HG03442 (cell line): ENCODE data around the gene DOCK1.
"Not testable (repeated sequence)": the region's sequence is repeated elsewhere in the genome, so short reads cannot be mapped to it uniquely, and the experiment has no call there.

Experiments used
- ATAC-seq: cut with Tn5 transposase; IDR thresholded peaks from one replicate; pipeline ENCODE4 v1.9.1; 2021; ENCODE audit warnings: mild to moderate bottlenecking, moderate library complexity; ENCODE audit not compliant: unreplicated experiment

The DOCK1 gene

DNA sequence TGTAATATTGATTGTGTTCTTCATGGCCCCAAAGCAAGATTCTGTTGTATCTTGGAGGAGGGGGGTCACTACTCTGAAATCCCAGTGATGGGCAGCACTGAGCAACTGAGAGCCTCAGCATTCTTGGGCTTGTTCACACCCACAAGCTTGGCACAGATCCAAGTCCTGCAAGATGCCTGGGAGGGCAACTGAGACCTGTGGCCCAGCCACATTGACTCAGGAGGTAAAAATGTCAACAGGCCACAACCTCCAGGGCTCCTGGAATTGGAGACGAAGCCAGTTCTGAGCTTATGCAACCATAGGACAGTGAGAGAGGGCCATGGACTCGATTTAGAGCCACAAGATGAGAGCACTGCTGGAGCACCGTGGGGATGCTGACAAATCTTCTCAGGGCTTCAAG, 3.1 kb upstream of the DOCK1 start:
- no peak for ATAC-seq

DNA sequence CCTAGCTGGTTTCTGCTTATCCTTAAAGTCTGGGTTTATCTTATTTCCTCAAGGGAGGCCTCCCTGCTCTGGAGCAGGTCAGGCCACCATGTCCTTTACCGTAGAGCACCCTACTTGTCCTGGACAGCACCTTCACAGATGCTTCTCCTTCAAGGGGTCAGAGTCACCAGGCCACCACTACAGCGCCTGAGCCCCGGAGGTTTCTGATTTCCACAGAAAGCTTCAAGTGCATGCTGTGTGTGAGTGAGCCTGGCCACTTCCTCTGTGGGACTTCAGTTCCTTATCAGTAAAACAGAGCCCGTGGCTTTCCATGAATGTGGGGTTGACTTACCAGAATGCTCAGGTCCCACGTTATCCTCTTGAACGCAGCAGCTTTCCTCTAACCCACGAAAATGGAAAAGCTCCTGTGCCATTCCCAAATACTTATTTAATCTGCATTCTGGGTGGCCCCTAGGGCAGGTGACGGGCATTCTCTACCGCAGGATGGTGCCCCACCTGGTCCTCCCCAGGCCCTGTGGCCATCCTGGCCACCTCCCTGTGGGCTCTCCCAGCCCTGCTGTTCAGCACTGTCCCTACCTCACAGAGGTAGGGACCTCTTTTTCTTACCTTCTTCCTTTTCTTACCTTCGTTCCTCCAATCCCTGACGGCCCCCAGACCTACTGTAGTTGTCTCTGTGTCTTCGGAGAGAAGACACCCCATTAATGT, 1.4 kb upstream of the DOCK1 start:
- ATAC-seq: no peak

DNA sequence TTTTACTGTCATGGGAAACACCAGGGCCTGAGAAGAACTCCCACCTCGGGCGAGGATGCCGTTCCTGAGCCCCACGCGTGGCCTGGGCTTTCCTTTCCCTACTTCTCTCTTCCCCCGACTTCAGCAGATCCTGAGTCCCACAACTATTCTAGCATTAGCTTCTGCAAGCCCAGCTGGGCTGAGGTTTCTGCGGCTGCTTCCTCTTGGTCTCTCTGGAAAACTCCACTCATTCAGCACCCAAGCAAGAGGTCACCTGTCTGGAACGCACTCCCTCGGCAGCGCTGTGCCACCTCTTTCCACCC, 761 bp upstream of the DOCK1 start:
- no peak for ATAC-seq

DNA sequence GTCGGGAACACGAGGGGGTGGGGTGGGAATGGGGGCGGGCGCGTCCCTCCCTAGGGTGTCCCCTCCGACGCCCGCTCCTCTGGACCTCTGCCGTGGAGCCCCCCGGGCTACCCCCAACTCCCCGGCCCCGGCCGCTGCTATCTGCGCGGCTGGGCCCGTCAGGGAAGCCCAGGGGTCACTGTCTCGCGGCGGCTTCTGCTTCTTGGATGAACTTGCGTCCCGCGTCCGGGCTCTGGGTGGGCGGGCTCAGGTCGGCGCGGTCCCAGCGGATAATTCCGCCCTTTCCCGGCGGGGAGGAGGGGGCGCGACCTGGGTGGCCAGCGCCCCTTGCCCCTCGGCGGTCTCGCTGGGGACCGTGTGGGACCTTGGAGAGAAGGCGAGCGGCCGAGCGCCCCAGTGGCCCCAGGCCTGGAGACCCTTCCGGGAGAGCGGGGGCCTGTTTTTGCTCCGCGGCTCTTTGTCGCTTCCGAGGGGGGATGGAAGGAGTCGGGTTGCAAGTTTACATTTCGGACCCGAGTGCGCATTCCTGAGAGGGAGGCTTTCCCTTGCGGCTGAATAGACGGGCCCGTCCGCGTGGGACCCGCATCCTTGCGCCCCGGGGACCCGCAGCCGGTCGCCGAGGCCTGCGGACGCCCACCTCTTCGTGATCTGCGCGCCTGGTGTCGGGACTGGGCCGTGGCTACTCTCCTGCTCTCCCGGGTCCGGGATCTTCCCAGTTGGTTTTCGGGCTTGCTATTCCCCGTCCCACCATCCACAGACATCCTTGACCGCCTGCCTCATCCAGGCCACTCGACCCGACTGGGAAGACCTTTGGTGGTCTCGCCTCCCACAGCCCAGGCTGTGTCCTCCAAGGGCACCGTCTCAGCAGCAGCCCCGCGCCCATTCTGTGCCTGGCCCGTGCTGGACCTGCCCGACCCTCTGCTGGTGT, 812 bp downstream of the DOCK1 start:
- no peak for ATAC-seq

DNA sequence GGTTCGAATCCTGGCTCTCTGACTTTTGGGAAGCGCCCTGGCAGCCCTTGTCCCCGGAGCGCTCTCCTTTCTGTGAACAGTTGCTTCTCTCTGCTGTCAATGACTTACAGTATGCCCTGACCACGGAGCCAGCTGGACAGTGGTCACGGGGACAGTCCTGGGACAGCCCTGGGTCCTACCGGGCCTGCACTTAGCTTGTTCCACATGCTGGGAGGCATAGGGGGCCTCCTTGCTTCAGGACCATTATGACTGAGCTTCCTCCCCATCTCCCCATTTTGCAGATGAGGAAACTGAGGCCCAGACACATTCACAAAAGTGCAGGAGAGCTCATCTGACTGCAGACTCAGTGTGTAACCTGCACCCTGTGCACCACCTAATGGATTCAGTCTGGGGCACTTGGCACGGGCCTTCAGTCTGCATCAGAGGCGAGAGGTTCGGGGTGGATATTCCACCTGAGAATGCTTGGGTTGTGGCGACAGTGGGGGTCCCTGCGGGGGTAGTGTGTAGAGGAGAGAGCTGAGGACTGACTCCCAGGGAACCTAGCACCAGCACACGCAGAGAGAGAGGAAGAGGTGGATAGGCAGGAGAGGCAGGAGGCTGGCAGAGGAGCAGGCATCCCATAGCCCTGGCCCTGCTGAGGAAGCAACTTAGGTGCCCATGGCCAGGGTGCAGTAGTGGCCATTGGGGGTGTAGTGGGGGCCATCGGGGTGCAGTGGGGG, 1.6 kb downstream of the DOCK1 start:
- ATAC-seq: no peak

DNA sequence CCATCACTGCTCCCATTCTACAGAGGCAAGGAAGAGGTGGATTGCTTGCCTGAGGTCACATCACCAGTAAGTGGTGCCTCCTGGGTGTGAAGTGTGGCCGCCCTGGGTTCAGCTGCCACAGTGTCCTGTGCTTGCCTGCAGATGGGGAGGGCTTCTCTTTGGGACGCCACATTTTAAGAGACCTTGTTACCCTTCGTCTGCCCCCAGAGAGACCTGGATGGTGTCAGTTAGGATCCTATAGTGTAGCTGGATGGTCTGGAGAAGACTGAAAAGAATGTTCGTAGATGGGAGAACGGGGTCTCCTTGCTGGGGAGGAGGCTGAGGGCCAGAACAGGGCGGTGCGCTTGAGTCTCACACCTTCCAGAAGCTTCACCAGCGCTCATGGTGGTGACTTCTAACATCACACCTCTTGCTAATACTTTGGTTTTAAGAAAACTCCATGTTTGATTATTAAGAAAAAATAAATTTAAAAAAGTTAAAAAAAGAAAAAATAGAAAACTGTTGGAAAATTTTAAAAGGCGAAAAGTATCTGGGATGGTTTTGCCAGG, 2.3 kb downstream of the DOCK1 start:
- no peak for ATAC-seq

DNA sequence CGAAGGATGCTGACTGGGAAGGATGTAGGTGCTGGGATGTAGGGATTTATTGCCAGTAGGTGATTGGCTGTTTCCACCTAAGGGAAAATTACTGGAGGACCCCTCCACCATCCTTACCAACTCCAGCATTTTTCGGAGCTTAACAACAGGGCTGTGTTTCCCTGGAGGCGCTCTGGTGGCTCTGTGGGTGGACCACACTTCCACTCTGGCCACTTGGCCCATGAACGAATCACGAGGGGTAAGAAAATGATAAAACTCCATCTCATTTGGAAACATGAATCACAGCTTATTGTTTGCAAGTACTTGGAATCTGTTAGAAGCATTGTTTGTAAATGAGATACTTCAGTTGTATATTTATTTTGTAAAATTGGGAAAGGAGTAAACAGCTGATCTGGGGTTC, 3.0 kb downstream of the DOCK1 start:
- ATAC-seq: no peak

DNA sequence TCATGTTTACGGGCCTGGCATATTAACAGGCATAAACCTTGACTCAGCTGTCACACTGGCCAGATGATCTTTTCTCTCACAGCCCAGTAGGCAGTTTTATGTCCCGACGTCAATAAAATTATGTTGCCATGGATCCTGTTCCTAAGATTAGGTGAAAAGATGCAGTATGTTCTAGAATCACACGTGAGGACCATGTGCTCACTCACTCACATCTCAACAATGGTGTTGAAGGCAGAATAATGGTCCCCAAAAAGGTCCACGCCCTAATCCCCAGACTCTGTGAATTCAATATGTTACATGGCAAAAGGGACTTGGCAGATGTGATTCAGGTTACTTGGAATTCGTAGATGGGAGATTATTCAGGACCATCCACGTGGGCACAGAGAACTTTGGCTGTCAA, 3.5 kb downstream of the DOCK1 start:
- ATAC-seq: no peak

DNA sequence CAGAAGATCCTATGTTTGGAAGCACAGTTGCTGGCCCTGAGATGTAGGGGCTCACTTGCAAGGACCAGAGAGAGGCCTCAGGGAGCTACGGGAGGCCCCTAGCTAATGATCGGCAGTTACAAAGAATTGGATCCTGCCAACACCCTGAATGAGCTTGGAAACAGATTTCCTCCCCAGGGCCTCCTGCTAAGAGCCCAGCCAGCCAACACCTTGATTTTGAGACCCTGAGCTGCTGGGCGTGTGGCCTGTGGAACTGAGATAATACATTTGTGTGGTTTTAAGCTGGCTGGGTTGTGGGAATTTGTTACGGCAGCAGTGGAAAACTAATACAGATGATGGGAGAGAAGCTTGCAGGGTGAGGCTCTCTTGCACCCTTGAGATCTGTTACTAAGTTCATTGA, 3.9 kb downstream of the DOCK1 start:
- ATAC-seq: no peak

DNA sequence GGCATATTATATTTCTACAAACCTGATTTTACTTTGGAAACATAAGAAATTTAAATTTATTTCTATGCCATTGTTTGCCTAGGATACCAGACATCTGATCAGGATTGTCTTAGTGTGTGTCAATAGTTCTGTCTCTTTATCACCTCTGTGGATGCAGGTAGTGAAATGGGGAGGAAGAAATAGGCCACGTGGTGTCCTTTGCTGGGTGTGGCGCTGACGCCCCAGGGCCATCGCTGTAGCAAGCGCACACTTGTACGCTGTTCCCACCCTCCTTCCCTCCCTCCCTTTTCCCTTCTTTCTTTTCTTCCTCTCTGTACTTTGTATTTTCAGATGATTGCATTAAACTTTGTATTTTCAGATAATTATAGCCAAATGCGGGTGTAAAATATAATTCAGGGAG, 5.0 kb downstream of the DOCK1 start:
- no peak for ATAC-seq

DNA sequence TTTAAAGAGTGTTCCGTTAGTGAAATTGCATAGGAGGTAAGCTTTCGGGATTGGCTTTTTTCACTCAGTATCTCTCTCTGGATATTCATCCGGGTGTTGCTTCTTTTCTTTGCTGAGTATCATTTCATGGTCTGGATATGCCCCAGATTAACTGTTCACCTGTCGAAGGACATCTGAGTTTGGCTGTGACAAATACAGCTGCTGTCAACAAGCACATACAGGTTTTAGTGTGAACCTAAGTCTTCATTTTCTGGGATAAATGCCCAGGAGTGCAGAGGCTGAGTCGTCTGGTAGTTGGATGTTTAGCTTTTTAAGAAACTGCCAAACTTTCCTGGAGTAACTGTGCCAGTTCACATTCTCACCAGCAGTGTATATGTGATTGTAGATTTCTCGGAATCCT, 5.6 kb downstream of the DOCK1 start:
- no peak for ATAC-seq

DNA sequence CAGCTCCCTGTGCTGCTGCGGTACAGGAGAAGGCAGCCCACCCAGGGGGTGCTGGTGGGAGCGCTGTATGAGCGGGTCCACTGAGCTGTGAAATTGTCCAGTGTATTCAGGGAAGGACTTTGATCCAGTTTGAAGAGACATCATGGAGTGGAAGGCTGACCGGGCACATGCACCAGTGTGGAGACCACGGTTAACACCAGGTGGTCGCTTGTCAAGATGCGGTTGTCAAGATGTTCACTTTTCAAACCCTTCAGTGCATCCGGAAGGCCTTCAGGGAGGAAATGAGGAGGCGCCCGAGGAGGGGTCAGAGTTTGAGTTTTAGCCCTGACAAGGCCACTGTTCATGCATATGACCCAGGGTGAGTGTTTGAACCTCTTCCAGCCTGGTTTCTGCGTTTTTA, 6.1 kb downstream of the DOCK1 start:
- ATAC-seq: no peak

DNA sequence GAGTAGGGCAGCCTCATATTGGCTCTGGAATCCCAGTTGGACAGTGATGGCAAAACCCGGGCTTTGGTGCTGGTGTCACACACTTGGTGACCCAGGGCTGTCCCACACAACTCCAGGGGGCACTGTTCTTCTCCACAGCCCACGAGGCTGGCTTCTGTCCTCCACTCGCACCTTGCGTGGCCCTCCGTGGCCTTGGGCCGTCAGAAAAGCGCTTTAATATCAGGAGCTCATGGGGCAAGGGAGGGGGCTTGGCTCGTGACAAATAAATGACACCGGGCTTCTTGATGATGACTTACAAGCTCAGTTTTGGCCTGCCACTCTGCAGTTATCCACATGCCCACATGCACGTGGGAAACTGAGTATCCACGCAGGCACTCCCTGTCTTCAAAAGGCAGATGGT, 8.1 kb downstream of the DOCK1 start:
- no peak for ATAC-seq

DNA sequence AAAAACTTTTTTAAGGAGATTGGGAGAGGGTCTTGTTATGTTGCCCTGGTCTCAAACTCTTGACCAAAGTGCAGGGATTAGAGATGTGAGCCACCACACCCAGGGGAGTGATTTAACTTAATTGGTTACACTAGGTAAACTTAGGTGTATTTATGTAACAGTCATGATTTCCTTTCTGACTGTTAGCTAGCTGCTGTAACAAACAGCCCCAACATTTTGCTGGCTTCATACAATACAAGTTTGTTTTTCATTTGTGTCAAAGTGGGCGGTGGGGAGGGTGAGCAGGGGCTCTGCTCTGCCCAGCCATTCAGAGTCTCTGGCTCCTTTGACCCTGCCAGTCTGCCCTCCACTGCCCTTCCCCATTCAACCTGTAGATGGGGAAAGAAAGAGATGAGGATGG, 9.3 kb downstream of the DOCK1 start:
- ATAC-seq: no peak

DNA sequence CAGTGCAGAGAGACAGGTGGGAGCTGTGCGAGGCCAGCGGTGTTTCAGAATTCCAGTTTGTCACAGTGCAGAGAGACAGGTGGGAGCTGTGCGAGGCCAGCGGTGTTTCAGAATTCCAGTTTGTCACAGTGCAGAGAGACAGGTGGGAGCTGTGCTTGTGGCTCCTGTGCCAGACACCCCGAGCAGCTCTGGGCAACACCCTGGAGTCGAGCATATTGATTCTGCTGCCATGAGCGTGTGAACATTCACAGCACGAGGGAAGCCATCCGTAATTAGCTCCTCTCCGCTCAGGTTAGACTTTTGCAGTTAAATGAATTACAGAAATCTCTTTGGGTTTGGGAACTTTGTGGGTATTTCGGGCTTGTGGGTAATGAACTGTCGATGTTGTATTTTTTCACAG, 11.7 kb downstream of the DOCK1 start:
- ATAC-seq: not testable (repeated sequence)

DNA sequence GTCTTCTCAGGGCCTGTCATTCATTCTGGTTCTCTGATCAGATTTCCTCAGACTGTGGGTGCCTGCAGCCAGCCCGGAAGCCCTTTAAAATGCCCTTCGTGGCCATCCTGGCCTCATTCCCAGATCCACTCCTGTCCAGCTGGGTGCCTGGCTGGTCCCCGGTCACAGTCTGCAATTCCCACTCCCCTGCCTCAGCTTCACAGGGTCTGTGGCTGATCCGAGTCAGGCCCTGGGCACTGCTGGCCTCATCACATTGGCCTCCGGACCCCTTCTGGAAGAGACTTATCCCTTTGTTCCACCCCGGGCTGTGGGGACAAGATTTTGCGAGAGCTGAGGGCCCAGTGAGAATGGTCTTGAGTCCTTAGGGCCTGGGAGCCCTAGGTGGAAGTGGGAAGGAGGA, 12.1 kb downstream of the DOCK1 start:
- no peak for ATAC-seq

DNA sequence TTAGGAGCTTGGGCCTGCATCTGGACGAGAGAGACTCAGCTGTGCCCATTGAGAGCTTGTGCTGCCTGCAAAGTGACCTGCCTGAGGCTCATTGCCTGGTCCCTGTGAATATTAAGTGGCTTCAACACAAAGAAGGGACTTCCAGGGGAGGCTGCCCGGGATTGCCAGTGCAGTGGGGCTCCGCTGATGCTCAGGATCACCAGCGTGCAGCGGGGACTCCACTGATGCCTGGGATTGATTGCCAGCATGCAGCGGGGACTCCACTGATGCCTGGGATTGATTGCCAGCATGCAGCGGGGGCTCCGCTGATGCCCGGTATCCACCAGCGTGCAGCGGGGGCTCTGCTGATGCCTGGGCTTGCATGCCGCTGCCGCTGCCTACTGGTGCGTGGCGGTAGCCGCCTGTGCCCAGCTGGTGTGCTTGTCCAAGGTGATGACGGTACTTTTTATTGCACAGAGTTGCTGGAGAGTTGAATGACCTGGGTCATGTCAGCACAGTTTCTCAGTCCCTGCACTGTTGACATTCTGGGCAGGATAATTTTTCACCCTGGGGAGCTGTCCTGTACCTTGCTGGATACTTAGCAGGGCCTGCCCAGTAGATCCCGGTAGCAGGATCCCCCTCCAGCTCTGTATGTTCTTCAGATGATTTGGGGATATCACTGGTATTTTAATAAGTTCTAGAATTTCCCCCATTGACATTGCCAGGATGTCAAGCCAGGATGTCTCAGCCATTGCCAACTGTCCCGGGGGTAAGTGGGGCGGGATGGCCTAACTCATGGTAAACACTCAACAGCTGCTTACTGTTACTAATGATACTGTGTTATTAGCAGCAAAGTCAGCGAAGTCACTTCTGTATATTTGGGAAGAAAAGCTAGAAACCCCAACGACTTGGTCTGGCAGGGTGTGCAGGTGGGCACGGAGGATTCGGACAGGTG, 13.0 kb downstream of the DOCK1 start:
- ATAC-seq: no peak

DNA sequence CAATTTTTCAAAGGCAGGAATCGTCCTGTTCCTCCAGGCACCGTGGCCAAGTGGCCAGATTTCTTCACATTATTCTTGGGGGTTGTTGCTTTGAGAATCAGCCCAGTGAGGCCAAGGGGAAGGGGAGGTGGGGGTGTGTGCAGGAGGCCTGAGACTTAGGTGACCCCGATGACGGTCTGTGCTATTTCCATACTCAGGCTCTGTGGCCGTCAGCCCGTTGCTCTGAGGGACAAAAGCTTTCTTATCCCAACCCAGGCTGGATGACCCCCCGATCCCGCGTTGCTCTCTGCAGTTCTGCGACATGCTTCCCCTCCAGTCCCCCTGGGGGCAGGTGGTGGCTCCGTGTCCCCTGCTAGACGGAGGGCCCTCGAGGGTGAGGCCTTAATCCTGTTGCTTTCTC, 14.2 kb downstream of the DOCK1 start:
- ATAC-seq: no peak

DNA sequence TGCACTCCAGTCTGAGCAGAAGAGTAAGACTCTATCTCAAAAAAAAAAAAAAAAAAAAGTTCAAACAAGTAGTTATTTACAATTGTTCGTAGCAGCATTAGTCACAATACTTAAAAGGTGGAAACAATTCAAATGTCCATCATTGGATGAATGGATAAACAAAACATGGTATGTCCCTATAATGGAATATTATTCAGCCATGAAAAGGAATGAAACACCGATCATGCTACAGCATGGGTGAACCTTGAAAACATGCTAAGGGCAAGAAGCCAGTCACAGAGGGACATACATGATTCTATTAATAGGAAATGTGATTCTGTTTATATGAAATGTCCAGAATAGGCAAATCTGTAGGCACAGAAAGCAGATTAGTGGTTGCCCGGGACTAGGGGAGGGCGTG, 15.9 kb downstream of the DOCK1 start:
- ATAC-seq: no peak

DNA sequence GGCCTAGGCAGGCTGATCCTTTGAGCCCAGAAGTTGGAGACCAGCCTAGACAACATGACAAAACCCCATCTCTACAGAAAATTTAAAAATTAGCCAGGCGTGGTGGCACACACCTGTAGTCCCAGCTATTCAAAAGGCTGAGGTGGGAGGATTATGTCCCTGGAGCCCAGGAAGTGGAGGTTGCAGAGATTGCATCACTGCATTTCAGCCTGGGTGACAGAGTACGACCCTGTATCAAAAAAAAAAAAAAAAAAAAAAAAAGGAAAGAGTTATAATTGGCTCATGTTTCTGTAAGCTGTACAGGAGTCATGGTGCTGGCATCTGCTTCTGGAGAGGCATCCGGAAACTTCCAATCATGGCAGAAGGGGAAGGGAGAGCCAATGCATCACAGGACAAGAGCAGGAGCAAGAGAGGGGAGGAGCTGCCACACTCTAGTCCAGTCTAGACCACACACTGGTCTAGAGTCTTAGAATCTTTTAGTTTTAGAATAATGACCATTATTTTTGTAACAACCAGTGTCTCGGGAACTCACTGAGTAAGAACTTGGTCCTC, 16.8 kb downstream of the DOCK1 start:
- no peak for ATAC-seq
